Liver (tissue), 9 donors: ENCODE measurements around the gene PRRG4. TPM values are rescaled to one million over a fixed set of nuclear protein-coding genes. Genes with fewer than 3 reads are reported as not detected.

Source experiments
- DNase-seq: peaks from one replicate; pipeline ENCODE4 v3.0.0-alpha.2; 2017; ENCODE audit warnings: low spot score
- H3K27ac ChIP-seq, 2 donors: one replicate each; pipeline ENCODE4 v1.7.0; 2013; ENCODE audit warnings: inconsistent platforms in 2 of 2, low read length in 2 of 2, control low read depth in 1 of 2, low read depth in 1 of 2, mild to moderate bottlenecking in 1 of 2
- H3K27me3 ChIP-seq, 4 donors: one replicate each; pipeline versions ENCODE4 v1.6.1 to v1.7.0; 2013; ENCODE audit warnings: low read length in 3 of 4, inconsistent platforms in 1 of 4, mild to moderate bottlenecking in 1 of 4, moderate library complexity in 1 of 4; ENCODE audit not compliant: control insufficient read depth in 4 of 4, insufficient read depth in 4 of 4
- H3K36me3 ChIP-seq, 4 donors: one replicate each; pipeline versions ENCODE4 v1.6.1 to v1.7.0; 2013; ENCODE audit warnings: low read length in 3 of 4, mild to moderate bottlenecking in 3 of 4, low read depth in 1 of 4, moderate library complexity in 1 of 4; ENCODE audit not compliant: control insufficient read depth in 4 of 4, insufficient read depth in 3 of 4
- H3K4me1 ChIP-seq, 4 donors: one replicate each; pipeline versions ENCODE4 v1.6.1 to v1.7.0; 2013; ENCODE audit warnings: low read length in 3 of 4, mild to moderate bottlenecking in 3 of 4, moderate library complexity in 1 of 4; ENCODE audit not compliant: control insufficient read depth in 4 of 4, insufficient read depth in 4 of 4
- H3K4me3 ChIP-seq, 3 donors: one replicate each; pipeline versions ENCODE4 v1.6.1 to v1.7.0; 2013; ENCODE audit warnings: low read length in 3 of 3, control low read depth in 1 of 3, low read depth in 1 of 3, mild to moderate bottlenecking in 1 of 3
- H3K9ac ChIP-seq, 2 donors: one replicate each; pipeline ENCODE4 v1.7.0; 2013; ENCODE audit warnings: low read length in 2 of 2, mild to moderate bottlenecking in 2 of 2, moderate library complexity in 2 of 2, control low read depth in 1 of 2, low read depth in 1 of 2
- H3K9me3 ChIP-seq, 4 donors: one replicate each; pipeline versions ENCODE4 v1.6.1 to v1.7.0; 2013; ENCODE audit warnings: low read length in 3 of 4; ENCODE audit not compliant: control insufficient read depth in 4 of 4
- EGR1 ChIP-seq, 2 donors: IDR thresholded peaks; 2 replicates each; pipeline ENCODE4 v1.6.1; 2016 to 2018; ENCODE audit warnings: antibody characterized with exemption in 2 of 2, low read depth in 2 of 2
- FOXA1 ChIP-seq: IDR thresholded peaks from 2 replicates; pipeline ENCODE4 v1.6.1; 2016; ENCODE audit warnings: antibody characterized with exemption
- FOXA2 ChIP-seq: IDR thresholded peaks from 2 replicates; pipeline ENCODE4 v1.6.1; 2016; ENCODE audit warnings: antibody characterized with exemption
- GABPA ChIP-seq, 2 donors: IDR thresholded peaks in 1 of 2; conservative IDR thresholded peaks in 1 of 2; 2 replicates each; pipeline ENCODE4 v1.6.1; 2016; ENCODE audit warnings: antibody characterized with exemption in 2 of 2, mild to moderate bottlenecking in 1 of 2, moderate library complexity in 1 of 2
- HNF4A ChIP-seq, 2 donors: conservative IDR thresholded peaks; 2 replicates each; pipeline ENCODE4 v1.6.1; 2016; ENCODE audit warnings: antibody characterized with exemption in 2 of 2, mild to moderate bottlenecking in 2 of 2
- HNF4G ChIP-seq: IDR thresholded peaks from 2 replicates; pipeline ENCODE4 v1.6.1; 2016; ENCODE audit warnings: antibody characterized with exemption
- NR2F2 ChIP-seq: IDR thresholded peaks from 2 replicates; pipeline ENCODE4 v1.6.1; 2016; ENCODE audit warnings: antibody characterized with exemption
- RAD21 ChIP-seq, 2 donors: IDR thresholded peaks; 2 replicates each; pipeline ENCODE4 v1.6.1; 2016; ENCODE audit warnings: antibody characterized with exemption in 2 of 2, mild to moderate bottlenecking in 2 of 2
- SP1 ChIP-seq: IDR thresholded peaks from 2 replicates; pipeline ENCODE4 v1.6.1; 2018; ENCODE audit warnings: antibody characterized with exemption, mild to moderate bottlenecking
- TAF1 ChIP-seq: conservative IDR thresholded peaks from 2 replicates; pipeline ENCODE4 v1.6.1; 2016; ENCODE audit warnings: antibody characterized with exemption, mild to moderate bottlenecking
- YY1 ChIP-seq: IDR thresholded peaks from 2 replicates; pipeline ENCODE4 v1.6.1; 2016; ENCODE audit warnings: antibody characterized with exemption, mild to moderate bottlenecking
- WGBS: extraction: QIAGEN DNeasy Blood & Tissue Kit; methylation state at CpG from one replicate; pipeline ENCODE4 v1.1.7; 2013; 5-methylcytosine and 5-hydroxymethylcytosine counted together
- polyA plus RNA-seq, 2 donors: library from polyadenylated mRNA; stranded (reverse) in 1 of 2; unstranded in 1 of 2; fragments of 200-250 nt in 1 of 2; fragments of >200 nt in 1 of 2; fragmentation: Nextera tagmentation in 1 of 2; extraction: Ambion mirVana in 1 of 2; gene quantifications; one replicate each; pipeline versions ENCODE4 v1.2.1 to v1.2.3, GENCODE V29; 2013 to 2015
- total RNA-seq, 2 donors: library from RNA; depleted of rRNA; stranded (reverse); fragments of >200 nt; gene quantifications; one replicate each; pipeline ENCODE4 v1.2.3, GENCODE V29; 2014
- TF ChIP-seq, protein P1 (sequence below): fragments of 150-350 bp; IDR thresholded peaks from 2 replicates; pipeline ENCODE4 v1.5.1; 2017; ENCODE audit warnings: improper control_type of control experiment, low read depth, low read length; ENCODE audit not compliant: missing input control
- TF ChIP-seq, protein P2 (sequence below): IDR thresholded peaks from 2 replicates; pipeline ENCODE4 v1.6.1; 2016; ENCODE audit warnings: antibody characterized with exemption, mild to moderate bottlenecking
- donor health status: healthy.
- donor health status: healthy.
- donor health status: healthy.
- donor health status: healthy.
- donor health status: healthy.

Gene PRRG4
- total and polyA plus RNA-seq, 4 donors, result 3.4 to 12.0 (median 5.9) TPM

DNA sequence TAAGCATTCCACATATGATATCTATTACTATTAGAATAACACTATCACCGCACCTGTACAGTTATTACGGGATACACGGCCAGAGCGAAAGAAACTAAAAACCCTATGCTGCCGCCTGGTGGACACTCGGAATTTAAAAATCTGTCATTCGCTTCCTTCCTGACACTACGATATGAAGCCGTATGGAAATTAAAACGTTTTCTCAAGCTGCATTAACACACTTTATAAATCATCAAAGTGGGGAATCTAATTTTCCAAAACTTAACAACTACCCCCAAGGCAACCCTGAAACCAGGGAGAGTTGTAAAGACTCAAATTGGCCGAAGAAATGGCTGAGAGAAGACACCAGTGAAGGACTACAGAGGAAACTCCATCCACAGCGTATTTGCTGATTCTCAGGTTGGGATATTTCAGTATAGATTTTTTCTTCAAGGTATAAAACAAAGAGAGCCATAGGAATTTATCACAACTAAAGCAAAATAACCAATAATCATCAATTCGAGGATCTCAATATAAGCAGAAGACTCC lies 36.7 kb upstream of the PRRG4 start:
- TF ChIP-seq TAF1 (no peak), GABPA (IDR thresholded peaks at IDR 0.05 in 1 of 2, conservative IDR thresholded peaks at IDR 0.05 in 1 of 2) (no peak), RAD21 (IDR thresholded peaks at IDR 0.05) (peak; percentile 79 to 85), HNF4A (conservative IDR thresholded peaks at IDR 0.05) (no peak), FOXA1 (no peak), HNF4G (no peak), YY1 (peak; percentile 18)
- TF ChIP-seq, protein P1, sequence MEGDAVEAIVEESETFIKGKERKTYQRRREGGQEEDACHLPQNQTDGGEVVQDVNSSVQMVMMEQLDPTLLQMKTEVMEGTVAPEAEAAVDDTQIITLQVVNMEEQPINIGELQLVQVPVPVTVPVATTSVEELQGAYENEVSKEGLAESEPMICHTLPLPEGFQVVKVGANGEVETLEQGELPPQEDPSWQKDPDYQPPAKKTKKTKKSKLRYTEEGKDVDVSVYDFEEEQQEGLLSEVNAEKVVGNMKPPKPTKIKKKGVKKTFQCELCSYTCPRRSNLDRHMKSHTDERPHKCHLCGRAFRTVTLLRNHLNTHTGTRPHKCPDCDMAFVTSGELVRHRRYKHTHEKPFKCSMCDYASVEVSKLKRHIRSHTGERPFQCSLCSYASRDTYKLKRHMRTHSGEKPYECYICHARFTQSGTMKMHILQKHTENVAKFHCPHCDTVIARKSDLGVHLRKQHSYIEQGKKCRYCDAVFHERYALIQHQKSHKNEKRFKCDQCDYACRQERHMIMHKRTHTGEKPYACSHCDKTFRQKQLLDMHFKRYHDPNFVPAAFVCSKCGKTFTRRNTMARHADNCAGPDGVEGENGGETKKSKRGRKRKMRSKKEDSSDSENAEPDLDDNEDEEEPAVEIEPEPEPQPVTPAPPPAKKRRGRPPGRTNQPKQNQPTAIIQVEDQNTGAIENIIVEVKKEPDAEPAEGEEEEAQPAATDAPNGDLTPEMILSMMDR, result peak; percentile 59
- WGBS, result 17% methylated on average over 13 of the region's 13 CpGs
- H3K4me3 ChIP-seq, result peak overlapping the region in 1 of 3 donors; percentile 41
- no peaks in the 10 kb centered on the region for H3K27me3 ChIP-seq
- no peaks in the 10 kb centered on the region for H3K9me3 ChIP-seq
- no peak overlapping the region for H3K27ac ChIP-seq
- peaks cover 0 to 3% (median under 1%) of the 10 kb centered on the region in 4 donors for H3K36me3 ChIP-seq
- DNase-seq, result peak; percentile 69
- peaks cover 0 to 5% (median 1%) of the 10 kb centered on the region in 4 donors for H3K4me1 ChIP-seq
- H3K9ac ChIP-seq, result peak overlapping the region in 1 of 2 donors; percentile 37

DNA sequence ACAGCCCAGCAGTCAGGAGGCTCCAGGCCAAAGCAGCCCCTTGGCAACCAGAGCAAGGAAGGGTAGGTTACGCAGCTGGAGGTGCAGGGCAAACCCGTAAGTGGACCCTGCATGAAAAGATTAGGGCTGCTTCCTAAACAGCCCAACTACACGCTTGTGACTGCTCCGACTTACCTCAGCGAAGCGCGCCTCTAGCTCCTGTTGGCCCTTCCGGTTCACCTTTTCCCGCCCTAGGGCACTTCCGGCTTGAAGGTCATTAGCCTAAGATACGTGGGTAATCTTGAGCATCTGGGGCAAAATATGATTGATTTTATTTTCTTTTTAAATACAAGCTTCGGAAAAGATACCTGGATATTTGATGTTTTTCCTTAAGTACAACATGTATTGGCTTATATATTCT lies 35.3 kb upstream of the PRRG4 start, which contains the start of gene CCDC73:
TSS of gene CCDC73 (minus strand) at position 224 of the 400 bp plus-strand sequence. CDS start 34,419 bp downstream, outside the sequence.
- no peak within 1 kb of the TSS for H3K27ac ChIP-seq
- no peak within 1 kb of the TSS for H3K4me3 ChIP-seq
- WGBS, result 96% methylated on average over 12 of the region's 12 CpGs
- peaks cover 0 to 5% (median 1%) of the 10 kb centered on the region in 4 donors for H3K4me1 ChIP-seq
- no peak for TF ChIP-seq SP1
- TF ChIP-seq TAF1, result no peak
- TF ChIP-seq, protein P2, sequence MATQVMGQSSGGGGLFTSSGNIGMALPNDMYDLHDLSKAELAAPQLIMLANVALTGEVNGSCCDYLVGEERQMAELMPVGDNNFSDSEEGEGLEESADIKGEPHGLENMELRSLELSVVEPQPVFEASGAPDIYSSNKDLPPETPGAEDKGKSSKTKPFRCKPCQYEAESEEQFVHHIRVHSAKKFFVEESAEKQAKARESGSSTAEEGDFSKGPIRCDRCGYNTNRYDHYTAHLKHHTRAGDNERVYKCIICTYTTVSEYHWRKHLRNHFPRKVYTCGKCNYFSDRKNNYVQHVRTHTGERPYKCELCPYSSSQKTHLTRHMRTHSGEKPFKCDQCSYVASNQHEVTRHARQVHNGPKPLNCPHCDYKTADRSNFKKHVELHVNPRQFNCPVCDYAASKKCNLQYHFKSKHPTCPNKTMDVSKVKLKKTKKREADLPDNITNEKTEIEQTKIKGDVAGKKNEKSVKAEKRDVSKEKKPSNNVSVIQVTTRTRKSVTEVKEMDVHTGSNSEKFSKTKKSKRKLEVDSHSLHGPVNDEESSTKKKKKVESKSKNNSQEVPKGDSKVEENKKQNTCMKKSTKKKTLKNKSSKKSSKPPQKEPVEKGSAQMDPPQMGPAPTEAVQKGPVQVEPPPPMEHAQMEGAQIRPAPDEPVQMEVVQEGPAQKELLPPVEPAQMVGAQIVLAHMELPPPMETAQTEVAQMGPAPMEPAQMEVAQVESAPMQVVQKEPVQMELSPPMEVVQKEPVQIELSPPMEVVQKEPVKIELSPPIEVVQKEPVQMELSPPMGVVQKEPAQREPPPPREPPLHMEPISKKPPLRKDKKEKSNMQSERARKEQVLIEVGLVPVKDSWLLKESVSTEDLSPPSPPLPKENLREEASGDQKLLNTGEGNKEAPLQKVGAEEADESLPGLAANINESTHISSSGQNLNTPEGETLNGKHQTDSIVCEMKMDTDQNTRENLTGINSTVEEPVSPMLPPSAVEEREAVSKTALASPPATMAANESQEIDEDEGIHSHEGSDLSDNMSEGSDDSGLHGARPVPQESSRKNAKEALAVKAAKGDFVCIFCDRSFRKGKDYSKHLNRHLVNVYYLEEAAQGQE, result no peak
- TF ChIP-seq FOXA2, result no peak
- no peak for TF ChIP-seq HNF4G
- TF ChIP-seq FOXA1, result no peak
- TF ChIP-seq YY1, result no peak
- no peak for TF ChIP-seq GABPA (IDR thresholded peaks at IDR 0.05 in 1 of 2, conservative IDR thresholded peaks at IDR 0.05 in 1 of 2)
- no peak for TF ChIP-seq EGR1 (IDR thresholded peaks at IDR 0.05; ENCODE audit: low read depth in 2 of 2)
- no peak for TF ChIP-seq NR2F2
- DNase-seq, result no peak
- H3K36me3 ChIP-seq, result peaks cover 0 to 2% (median under 1%) of the 10 kb centered on the region in 4 donors
- no peaks in the 10 kb centered on the region for H3K27me3 ChIP-seq
- no peaks in the 10 kb centered on the region for H3K9me3 ChIP-seq
- H3K9ac ChIP-seq, result no peak within 1 kb of the TSS
